ENCODE measurements around the gene LGALS9.
"Not testable (repeated sequence)": the region's sequence is repeated elsewhere in the genome, so short reads cannot be mapped to it uniquely, and the experiment has no call there.

LGALS9 gene

DNA sequence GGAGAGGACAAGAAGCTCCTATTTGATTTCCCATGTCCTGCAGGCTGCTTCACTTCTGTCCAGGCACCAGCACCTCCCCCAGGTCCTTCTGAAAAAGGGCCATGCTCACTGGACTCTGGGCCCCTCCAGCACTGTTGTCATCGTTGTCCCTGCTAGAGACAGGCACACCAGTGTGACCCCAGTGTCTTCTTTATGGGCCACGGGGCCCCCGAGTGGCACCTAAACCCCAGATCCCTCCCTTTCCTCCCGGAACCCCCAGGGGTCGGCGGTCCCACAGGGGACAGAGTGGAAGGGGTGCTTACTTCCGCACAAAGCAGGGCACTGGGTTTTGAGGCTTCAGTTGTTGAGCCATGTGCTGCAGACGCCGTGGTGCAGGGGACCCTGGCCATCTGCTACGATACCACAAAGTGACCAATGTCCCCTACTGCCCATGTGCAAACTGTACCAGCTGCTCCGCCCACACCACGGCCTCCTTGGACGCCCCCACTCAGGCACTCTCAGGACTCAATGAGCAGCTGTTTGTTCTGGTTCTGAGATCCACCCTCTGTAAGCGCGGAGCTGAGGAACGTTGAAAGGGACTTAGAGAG lies 24.6 kb downstream of the LGALS9 start:
- not testable (repeated sequence) for DNase-seq

DNA sequence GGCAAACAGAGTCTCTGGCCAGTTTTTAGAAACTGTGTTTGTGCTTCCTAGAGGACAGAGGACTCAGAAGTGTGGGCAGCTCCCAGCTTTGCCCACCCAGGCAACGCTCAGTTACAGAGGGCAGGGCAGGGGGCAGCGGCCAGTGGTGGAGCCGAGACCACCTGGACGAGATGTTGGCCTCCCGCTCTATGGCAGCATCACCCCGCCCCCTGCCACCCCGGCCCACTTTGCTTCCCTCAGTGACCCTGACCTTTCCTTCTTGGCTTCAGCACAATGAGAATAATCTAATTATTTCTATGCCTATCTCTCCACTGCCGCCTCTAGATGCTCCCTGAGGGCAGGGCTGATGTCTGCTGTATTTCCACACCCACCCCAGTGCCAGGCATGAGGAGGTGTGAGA lies 25.6 kb downstream of the LGALS9 start:
- DNase-seq, result not testable (repeated sequence)

DNA sequence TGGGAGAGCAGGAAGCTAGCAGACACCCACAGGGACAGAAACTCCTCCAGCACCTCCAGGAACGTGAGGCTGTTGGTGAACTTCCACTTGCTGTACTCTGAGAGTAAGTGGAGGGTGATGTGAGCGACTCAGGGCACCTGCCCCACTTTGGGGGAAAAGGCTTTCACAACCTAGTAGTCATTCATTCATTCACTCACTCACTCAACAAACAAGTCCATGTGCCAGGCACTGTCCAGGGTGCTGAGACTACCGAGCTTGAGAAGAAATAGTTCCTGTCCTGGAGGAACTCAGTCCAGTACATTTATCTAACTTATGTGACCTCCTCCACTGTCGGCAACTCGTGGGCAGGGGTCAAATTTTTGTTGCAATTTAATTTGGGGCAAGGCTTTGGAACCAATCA lies 26.6 kb downstream of the LGALS9 start:
- DNase-seq, result no peak

DNA sequence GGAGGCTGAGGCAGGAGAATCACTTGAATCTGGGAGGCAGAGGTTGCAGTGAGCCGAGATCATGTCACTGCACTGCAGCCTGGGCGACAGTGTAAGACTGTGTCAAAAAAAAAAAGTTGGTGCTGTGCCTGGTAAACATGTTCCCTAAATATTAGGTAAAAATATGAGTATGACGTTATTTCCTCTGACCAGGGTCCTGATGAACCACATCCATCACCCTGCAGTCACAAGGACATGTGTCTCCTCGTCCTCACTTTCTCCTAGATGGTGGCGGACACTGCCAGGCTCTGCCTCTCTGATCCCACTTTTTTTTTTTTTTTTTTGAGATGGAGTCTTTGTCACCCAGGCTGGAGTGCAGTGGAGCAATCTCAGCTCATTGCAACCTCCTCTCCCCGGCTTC lies 28.7 kb downstream of the LGALS9 start:
- no peak for DNase-seq

DNA sequence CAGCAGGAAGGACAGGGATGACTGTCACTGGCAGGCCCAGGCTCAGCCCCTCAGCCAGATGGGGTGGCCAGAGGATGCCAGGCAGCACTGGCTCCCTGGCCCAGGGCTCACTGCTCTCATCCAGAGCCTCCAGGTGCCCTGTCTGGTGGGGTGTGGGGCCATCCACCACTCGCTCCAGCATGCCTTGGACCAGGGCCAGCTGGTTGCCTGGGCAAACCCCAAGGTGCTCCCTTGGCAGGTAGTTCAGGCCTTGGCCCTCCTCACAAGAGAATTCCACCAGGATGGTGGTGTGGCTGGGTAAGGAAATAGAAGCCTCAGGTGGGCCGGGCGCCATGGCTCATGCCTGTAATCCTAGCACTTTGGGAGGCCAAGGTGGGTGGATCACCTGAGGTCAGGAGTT lies 29.4 kb downstream of the LGALS9 start:
- DNase-seq, result no peak

DNA sequence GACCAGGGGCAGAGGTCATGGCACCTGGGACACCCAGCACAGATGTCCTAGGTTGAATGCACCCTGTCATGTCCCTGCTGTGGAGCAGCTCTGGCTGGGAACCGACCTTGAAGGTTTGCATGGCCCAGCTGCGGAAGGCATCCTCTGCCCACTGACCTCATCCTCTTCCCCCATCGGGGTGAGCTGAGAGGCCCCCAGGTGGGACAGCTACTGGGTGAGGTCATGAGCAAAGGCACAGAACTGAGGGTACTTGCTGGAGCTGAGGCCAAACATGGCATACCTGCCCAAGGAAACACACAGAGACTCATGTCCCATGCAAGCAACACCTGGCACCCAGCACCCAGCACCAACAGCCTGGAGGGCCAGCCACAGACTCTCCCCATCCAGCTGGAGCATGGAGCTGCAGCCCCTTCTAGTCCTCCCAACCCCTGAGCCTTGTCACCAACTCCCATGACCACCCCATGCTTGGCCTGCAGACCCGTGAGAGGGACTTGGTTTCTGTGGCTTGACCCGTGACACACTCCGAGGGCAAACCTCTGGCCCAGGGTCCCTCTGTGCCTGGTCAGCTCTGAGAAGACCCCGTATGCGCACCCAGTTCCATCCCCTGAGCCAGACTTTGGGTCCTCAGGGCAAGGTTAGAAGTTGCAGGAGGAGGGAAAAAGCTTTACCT lies 33.1 kb downstream of the LGALS9 start:
- DNase-seq, result no peak

DNA sequence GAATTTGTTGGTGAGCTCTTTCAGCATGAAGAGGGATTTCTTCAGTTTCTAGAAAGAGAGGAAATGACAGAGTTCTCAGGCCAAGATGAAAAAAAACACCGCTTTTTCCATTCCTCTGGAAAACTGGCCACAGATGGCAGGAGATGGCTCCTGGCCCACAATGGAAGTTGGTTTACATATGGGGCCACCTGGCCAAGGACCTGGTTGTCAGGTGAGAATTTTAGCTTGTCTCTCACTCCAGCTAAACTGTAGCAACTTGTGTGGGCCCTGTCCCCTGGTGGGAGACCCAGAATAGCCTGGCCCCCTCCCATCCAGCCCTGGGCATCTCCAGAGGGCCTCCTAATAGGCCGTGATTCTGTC lies 33.6 kb downstream of the LGALS9 start:
- DNase-seq, result no peak

DNA sequence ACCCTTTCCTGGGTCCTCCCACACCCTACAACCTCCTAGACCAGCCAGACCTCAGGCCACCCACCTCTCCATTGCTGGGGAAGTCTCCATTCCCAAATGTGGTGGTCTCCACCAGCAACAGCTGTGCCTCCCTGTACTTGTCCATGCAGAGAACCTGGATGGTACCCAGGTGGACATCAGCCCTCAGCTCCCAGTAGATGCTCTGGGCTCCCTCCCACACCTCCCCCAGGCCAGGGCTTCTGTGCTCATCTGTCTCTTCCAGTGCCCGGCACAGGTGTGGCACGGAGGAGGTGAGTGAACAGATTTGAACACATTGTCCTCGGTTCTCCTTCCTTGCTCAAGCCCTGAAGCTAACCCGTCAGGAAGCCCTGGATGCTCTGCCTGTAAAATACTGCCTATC lies 34.6 kb downstream of the LGALS9 start:
- DNase-seq, result no peak

DNA sequence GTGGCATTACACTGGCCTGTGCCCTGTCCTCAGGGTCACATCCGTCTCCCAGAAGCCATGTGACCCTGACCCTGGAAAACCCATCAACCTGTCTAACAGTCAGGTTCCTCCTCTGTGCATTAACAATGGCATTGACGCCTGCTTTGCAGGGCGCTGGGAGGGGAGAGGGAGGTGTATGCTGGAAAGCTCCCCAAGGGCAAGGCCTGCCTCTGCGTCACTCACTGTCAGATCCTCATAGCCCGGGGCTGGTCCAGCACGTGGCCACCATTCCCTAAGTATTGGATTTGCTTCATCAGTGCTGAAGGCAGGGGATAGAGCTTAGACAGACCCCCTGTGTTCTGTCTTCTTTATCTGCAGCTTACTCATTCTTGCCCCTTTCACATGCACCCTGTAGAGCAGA lies 35.3 kb downstream of the LGALS9 start:
- DNase-seq, result not testable (repeated sequence)

DNA sequence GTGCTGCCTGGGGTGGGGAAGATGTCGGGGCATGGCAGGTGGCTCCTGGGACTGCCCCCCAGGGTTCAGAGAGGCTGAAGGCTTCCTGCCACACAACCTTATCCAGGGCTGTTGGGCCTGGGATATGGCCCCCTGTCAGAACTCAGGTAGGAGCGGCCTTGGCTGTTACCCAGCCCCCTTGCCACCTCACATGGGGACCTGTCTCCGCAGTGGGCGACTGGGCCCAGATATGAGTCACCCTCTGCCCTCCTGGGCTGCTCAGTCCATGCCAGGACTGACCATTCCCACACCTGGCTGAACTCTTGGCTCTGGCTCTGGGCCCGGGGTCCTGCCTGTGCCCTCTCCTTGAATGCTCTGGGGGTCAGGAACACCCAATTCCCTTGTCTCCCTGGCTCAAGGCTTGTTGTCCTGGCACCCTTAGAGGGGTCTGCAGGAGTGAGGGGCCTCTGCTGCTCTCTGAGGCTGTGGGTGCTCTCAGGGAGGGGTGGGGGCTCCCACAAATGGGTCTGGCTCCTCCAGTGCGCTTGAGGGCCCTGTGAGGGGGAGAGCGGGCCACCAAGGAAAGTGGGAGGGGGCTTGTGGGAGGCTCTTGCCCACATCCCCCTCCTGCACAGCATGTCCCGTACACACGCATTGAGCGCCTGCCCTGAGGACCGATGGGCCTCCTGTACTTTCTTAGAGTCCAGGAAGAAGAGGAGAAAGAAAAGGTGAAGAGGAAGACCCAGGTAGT lies 36.0 kb downstream of the LGALS9 start:
- no peak for DNase-seq

DNA sequence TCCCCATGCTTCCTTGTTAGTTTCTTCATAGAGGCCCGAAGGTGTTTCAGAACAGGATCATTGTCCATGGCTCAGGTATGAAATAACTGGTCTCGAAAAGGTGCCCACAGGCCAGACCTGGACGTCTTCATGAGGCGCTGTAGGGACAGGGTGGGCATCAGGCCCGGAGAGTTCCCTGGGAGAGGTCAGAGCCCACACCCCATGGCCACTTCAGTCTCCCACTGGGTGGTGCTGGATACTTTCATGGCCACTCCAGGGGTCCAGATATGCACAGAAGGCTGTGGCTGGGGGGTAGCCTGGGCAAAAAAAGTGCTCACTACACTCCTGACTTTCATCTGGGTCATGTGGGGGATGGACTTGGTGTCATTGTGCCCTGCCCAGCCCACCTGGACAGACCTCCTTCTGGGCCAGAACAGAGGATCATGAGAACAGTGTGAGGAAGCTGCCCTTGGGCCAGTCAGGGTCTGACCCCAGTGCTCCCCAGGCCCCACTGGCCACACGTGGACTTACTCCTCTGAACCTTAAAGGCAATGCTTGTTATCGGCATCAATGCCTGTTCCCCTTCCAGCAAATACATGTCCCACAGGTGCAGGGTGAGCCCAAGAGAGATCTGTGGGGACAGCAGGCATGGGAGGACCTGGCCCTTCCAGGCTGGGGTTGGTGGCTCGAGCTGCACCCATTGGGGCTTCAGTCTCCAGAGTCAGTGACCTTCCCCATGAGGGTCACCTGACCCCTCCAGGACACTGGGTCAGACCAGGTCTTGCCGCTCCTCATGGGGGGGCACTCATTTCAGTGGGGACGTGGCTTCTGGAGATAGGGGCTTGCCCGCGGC lies 36.9 kb downstream of the LGALS9 start:
- no peak for DNase-seq

DNA sequence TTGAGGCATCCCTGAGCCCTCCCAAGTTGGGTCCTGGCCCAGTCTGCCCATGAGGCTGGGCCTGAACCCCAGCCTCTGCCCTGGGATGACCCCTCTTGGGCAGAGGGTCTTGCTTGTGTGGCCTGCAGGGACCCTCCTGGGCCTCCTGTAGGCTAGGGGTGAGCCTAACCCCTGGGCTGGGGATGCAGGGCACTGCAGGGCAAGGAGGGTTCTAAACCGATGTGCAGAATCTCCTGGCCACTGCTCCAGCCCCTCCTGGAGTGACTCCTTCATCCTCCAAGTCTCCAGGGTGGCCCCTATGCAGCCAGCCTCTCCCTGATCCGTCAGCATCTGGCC lies 37.5 kb downstream of the LGALS9 start:
- no peak for DNase-seq

DNA sequence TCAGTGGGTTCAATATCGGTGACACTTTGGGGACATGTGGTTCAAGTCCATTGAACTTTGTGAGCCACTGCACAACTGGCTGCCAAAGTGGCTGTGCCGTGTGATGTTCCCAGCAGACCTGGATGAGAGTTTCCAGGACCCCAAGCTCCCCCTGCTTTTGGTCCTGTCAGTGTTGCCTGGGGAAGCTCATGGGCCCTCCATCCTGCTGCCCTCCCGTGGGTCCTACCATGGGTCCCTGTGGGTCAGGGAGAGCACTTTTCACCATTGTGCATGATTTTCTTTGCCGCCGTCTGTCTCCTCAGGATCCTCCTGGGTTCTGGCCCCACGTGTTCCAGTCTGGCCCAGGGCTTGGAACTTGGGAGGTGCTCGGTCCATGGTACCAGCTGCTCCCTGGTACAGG lies 38.1 kb downstream of the LGALS9 start:
- DNase-seq, result no peak

DNA sequence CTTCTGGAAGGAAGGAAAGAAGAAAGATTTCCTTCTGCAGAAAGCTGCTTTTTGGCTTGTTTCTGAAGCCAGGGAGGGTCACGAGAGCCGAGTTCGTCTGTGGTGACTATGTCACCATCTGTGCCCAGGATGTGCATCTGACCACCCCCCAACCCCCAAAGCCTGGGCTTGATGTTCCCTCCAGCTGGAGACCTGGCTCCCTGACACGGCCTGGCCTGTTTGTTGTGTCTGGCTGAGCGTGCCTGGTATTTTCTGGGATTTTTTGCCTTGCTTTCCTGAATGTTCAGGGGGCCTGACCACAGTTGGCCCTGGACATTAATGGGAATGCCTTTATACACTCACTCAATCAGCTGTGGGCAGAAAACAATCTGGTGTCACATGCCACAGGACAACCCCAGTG lies 38.9 kb downstream of the LGALS9 start:
- no peak for DNase-seq

DNA sequence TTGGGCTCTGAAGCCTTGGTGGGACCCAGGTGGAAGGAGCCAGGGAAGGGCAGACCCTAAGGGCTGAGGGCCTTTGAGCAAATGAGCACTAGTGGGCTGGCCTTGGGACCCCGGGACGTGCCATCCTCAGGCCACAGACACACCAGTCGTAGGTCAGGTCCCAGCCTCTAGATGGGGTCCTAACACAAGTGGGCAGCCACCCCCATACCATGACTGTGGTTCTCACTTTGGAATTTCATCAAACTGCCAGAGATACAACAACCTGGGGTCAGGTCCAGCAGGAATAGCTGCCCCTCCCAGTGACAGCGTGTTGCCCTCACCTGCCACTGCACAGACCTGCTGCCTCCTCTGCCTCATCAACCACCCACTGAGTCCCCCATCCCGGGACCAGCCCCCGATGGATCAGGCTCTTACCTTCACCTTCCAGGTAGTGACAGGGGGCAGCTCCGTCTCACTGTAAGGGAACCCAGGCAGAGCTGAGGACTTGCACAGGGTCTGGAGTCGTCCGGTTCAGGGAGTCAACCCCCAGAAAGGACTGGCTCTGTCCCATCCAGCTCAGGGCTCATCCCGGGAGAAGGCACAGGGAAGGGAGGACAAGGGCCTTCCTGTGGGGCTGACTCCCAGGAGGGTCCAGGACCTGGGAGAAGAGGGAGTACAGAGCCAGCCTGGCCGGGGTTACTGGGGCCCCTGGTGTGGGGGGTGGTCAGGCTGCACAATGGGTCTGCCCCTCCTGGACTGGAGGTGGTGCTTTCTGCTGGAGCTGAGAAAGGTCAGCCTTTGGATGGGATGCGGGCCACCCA lies 40.0 kb downstream of the LGALS9 start:
- DNase-seq, result no peak

DNA sequence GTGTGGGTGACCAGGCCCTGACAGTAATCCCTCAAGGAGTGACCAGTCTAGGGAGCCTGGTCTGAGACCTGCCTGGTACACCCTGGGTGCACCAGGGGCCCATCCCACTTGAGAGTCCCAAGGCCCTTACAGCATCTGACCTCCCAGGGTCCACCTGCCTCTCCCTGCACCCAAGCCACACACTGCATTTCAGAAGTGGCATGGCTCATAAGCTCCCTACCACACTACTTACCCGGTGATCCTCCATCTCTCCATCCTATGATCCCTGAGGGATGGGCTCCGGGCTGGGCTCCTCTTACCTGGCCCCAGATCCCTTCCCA lies 40.6 kb downstream of the LGALS9 start:
- no peak for DNase-seq

DNA sequence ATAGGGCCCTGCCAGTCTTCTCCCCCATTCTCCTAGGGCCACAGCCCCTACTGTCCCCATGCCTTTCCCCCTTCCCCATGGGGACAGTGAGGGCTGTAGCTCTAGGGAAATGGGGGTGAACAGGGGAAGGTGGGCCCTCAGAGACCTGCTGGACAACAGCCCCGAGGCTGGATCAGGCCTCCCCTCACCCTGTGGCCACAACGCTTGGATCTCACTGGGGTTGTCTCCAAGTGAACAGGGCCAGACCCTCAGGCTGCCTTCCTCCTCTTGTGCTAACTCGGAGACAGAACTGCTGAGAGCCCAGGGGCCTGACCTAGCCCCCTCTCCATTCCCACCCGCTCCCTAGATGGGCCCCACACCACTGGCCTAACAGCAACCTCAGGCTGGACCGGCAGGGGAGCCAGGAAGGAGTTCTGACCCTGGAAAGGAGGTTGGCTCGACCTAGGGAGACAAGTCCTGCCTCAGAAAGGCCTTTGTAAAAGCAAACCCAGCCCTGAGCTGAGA lies 41.0 kb downstream of the LGALS9 start:
- DNase-seq, result not testable (repeated sequence)

DNA sequence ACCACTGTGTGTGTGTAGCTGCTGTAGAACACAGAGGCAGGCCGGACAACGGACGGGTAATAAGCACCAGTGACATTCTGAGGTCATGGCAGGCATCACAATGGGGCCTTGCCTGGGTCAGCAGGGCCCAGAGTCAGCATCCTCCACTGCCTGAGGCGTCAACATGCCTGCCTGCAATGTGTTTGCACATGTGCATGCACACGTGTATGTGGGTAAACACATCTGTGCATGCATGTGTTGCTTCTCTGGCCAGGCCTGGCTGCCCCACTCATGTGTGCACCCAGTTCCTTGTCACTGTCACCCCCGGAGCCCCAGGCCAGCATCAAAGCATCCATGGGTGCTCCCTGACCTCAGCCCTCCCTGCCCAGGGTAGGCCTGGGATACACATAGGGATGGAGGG lies 43.3 kb downstream of the LGALS9 start:
- DNase-seq, result no peak

DNA sequence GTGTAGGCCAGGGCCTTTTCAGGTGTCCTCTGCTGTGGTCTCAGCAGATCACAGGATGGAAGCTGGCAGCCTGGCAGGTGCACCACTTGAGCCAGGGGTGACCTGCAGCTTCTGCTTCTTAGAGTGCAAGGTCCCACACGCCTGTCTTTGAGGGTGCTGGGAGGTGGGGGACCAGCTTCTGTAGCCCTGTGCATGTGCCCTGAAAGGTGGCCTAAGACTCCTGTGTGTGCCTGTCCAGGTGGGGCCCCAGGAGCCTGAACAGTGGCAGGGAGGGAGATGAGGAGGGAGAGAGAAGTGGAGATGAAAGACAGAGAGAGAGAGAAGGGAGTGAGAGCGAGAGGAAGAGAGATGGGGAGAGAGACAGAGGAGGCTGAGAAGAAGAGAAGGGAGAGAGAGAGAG lies 46.2 kb downstream of the LGALS9 start:
- DNase-seq, result no peak

DNA sequence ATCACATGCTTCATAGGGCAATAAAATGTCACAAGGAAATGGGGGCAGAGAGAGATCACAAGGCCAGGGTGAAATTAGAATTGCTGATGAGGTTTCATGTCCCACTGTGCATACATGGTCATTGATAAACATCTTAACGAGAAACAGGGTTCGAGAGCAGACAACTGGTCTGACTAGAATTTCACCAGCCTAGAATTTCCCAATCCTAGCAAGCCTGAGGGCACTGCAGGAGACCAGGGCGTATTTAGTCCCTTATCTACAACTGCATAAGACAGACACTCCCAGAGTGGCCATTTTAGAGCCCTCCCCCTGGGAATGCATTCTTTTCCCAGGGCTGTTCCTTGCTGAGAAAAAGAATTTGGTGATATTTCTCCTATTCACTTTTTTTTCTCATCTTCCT lies 55.3 kb downstream of the LGALS9 start:
- DNase-seq, result not testable (repeated sequence)

DNA sequence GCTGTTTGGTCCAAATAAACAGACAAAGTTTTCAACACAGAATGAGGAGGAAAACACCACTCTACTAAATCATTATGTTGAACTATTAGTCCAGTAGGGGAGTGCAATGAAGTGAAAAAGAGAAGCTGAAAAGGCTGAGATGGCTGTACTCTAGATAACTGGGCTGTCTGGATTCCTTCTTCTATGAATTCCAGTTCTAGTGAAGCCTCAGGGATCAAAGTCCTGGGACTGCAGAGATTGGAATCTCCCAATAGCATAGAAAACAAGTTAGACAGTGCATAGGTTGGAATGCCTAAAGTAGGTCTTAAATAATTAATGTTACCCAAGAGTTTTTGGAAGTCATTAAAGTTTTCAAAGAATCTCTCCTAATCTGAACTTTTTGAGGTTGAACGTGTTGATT lies 59.9 kb downstream of the LGALS9 start:
- no peak for DNase-seq

DNA sequence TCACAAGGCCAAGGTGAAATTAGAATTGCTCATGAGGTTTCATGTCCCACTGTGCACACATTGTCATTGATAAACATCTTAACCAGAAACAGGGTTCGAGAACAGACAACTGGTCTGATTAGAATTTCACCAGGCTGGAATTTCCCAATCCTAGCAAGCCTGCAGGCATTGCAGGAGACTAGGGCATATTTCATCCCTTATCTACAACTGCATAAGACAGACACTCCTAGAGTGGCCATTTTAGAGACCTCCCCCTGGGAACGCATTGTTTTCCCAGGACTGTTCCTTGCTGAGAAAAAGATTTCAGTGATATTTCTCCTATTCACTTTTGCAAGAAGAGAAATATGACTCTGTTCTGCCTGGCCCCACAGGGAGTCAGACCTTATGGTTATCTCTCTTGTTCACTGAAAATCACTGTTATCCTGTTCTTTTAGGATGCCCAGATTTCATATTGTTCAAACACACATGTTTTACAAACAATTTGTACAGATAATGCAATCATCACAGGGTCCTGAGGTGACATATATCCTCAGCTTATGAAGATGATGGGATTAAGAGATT lies 64.3 kb downstream of the LGALS9 start:
- DNase-seq, result not testable (repeated sequence)

Measured in DMS153 (cell line).